Medulla oblongata (tissue), 1 donor: ENCODE results near the gene RNASE8.

Experiments
- DNase-seq: peaks from one replicate; pipeline ENCODE4 v3.0.0-alpha.2; 2015; ENCODE audit errors: extremely low spot score

RNASE8 gene

DNA sequence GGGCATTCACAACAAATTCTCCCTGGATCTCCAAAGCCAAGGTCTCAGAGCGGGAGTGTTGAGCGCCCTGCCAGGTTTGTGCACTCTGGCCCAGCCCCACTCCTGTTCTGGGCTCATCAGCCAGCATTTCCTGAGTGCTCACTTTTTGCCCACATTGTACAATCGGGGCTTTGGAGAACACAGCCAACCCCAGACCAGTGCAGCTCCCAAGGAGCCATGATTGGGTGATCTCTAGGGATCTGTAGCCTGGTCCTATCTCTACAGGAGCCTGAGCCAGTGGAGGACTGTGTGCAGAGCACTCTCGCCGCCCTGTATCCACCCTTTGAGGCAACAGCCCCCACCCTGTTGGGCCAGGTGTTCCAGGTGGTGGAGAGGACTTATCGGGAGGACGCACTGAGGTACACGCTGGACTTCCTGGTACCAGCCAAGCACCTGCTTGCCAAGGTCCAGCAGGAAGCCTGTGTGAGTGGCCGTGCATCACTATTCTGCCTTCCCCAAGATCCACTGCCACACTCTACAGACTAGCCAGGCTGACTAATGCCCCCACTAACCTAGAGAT is 15.2 kb downstream of the RNASE8 start:
- no peak for DNase-seq

DNA sequence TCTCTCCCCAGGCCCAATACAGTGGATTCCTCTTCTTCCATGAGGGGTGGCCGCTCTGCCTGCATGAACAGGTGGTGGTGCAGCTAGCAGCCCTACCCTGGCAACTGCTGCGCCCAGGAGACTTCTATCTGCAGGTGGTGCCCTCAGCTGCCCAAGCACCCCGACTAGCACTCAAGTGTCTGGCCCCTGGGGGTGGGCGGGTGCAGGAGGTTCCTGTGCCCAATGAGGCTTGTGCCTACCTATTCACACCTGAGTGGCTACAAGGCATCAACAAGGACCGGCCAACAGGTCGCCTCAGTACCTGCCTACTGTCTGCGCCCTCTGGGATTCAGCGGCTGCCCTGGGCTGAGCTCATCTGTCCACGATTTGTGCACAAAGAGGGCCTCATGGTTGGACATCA is 16.3 kb downstream of the RNASE8 start:
- no peak for DNase-seq

DNA sequence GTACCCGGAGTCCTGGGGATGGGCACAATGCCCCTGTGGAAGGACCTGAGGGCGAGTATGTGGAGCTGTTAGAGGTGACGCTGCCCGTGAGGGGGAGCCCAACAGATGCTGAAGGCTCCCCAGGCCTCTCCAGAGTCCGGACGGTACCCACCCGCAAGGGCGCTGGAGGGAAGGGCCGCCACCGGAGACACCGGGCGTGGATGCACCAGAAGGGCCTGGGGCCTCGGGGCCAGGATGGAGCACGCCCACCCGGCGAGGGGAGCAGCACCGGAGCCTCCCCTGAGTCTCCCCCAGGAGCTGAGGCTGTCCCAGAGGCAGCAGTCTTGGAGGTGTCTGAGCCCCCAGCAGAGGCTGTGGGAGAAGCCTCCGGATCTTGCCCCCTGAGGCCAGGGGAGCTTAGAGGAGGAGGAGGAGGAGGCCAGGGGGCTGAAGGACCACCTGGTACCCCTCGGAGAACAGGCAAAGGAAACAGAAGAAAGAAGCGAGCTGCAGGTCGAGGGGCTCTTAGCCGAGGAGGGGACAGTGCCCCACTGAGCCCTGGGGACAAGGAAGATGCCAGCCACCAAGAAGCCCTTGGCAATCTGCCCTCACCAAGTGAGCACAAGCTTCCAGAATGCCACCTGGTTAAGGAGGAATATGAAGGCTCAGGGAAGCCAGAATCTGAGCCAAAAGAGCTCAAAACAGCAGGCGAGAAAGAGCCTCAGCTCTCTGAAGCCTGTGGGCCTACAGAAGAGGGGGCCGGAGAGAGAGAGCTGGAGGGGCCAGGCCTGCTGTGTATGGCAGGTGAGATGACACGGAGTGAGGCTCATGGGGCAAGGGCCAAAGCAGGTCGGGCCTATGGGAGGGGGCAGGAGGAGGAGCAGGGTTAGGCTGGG is 17.0 kb downstream of the RNASE8 start:
- no peak for DNase-seq

DNA sequence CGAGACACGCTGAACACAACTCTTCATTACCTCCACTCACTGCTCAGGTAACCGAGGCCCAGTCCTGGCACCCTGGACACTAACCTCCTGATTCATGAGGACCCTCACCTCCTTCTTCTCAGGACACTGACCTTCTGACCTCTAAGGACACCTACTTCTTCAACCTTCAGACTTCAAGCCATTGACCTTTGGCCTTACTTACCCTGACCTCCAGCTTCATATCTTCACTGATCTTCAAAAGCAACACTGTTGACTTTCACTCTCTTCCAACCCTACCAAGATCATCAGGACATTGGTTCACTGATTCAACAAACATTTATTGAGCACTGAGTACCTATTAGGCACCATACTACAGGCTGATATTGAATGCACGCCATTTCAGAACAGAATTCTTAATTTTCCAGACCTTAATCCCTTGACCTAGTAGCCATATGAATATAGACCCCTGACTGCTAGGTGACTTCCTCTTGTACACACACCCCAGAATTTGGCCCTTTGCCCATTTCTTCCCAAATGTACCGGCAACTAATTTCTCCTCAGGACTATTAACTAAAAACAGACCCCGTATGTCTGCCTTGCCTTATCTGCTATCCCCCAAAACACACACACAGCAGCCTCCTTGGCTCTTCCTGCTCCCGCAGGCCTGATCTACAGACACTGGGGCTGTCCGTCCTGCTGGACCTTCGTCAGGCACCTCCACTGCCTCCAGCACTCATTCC is 18.3 kb downstream of the RNASE8 start:
- DNase-seq = no peak

DNA sequence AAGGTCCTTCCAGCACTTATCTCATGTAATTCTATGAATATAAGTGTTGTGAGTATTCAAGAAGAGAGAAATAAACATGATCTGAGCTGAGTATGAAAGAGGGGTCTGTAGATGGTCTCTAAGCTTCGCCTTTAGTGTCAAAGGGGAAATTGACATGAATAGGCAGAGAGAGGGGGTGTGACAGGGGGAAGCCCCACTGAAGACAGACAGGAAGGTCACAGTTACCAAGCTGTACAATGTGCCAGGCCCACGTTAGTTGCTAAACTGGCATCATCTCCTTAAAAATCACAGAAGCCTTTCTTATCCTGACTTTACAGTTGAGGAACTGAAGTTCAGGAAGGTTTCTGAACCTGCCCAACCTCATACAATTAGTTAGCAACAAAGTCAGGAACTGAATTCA is 20.1 kb downstream of the RNASE8 start:
- DNase-seq = no peak

DNA sequence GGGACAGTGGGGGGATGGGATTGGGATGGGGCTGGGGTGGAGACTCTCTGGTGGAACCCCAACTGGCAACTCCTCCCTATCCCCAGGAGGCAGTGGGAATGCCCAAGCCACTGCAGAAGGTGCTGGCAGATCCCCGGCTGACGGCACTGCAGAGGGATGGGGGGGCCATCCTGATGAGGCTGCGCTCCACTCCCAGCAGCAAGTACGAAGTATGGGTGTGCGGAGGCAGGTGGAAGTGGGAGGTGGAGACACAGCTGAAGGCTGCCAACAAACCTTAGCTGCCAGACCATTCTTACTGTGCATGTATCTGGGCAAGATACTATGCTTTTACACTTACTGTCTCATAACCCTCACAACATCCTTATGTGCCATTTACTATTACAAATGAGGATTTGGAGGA is 20.7 kb downstream of the RNASE8 start:
- no peak for DNase-seq

DNA sequence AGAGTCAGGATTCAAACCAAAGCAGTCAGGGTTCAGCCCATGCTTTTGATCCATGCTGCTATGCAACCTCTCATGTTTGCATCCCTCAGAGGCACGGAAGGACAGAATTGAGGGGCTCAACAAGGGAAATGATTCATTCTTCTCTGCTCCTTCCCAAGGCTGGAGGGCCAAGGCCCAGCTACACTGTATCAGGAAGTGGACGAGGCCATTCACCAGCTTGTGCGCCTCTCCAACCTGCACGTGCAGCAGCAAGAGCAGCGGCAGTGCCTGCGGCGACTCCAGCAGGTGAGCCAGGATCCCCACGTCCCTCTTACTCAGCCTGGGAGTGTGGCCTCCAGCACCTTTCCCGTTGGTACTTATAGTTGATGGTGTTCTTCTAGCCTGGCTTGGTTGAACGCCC is 21.1 kb downstream of the RNASE8 start:
- no peak for DNase-seq

DNA sequence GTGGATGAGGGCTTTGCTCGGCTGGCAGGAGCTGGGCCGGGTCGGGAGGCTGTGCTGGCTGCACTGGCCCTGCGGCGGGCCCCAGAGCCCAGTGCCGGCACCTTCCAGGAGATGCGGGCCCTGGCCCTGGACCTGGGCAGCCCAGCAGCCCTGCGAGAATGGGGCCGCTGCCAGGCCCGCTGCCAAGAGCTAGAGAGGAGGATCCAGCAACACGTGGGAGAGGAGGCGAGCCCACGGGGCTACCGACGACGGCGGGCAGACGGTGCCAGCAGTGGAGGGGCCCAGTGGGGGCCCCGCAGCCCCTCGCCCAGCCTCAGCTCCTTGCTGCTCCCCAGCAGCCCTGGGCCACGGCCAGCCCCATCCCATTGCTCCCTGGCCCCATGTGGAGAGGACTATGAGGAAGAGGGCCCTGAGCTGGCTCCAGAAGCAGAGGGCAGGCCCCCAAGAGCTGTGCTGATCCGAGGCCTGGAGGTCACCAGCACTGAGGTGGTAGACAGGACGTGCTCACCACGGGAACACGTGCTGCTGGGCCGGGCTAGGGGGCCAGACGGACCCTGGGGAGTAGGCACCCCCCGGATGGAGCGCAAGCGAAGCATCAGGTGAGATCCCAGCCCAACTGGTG is 24.0 kb downstream of the RNASE8 start:
- DNase-seq = no peak

DNA sequence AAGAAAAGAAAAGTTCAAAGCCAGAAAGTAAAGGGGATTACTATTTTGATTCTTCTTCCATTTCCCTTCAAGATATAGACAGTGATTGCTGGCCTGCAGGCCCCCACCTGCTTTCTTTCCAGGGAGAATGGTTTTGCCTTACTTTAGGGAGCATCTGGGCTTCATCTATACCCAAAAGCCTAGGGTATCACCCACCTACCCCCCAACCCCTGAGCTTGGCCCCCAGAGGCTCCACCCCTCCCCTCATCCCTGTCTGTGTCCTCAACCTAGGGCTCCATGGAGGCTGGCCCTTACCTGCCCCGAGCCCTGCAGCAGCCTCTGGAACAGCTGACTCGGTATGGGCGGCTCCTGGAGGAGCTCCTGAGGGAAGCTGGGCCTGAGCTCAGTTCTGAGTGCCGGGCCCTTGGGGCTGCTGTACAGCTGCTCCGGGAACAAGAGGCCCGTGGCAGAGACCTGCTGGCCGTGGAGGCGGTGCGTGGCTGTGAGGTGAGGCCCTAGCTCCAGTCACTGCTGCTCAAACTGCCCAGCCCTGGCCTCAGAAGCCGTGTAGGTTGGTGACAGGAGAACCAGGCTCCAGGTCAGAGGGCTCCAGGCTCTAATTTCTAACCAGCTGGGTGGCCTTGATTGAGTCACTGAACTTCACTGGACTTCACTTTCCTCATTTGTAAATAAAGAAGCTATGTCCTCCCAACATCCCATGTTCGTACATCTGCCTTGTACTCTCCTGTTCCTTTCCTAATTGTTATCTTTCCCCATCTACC is 26.1 kb downstream of the RNASE8 start:
- no peak for DNase-seq

DNA sequence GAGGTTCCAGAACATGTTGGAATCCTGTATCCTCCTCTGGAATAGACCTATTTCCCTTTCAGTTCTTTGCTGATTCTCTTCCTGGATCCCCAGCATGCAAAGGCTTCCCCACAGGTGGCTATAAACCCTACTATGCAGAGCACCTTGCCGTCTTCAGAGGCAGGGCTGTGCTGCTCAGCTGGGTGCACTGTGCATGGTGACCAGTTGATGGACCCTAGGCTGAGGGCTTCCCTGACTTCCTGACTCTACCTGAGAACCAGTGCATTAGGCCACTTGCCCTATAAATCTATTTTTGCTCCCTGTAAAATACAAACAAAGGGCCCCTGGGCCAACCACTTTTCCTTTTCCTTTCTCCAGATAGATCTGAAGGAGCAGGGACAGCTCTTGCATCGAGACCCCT is 26.8 kb downstream of the RNASE8 start:
- no peak for DNase-seq

DNA sequence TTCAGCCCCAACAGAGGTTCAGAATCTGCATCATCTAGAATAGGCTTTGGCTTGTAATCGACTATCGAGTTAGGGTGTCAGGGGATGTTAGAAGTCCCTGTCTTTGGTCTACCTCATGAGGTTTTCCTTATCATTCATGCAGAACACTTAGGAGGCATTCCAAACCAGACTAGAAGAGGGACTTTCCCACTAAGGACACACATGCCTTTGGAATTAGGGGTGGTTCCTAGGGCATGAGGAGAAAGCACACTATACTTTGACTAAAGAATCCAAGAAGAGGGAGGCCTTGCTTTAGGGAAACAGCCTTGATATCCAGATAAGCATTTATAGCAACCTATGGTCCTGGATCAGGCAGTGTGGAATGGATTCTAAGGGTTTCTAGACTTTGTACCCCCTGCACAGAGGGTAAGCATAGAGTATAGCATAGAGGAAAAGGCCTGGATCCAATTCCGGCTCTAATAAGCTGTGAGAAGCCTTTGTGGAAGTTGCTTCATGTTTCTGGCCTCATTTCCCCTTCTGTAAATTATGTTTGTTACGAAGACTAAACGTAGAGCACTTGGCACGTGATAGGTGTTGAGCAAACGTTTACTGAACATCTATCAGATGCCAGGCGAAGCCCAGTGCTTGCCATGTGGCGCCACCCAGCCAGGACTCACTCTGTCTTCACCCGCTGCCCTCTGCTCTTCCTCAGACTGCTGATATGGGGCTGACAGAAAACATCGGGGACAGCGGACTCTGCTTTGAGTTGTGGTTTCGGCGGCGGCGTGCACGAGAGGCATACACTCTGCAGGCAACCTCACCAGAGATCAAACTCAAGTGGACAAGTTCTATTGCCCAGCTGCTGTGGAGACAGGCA is 27.6 kb downstream of the RNASE8 start:
- DNase-seq = no peak

DNA sequence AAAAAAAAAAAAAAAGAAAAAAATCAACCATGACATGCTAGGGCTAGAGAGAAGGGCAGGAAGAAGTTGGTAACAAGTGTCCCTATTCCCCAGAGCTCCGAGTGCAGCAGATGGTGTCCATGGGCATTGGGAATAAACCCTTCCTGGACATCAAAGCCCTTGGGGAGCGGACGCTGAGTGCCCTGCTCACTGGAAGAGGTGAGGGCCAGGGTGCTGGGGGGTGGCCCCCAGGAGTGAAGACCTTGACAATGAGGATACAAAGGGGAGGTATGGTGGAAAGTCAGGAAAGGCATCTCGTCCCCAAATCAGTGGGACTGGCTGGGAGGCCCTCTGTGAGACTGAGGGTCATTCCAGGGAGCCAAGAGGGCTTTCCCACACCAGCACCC is 29.3 kb downstream of the RNASE8 start:
- DNase-seq = no peak

DNA sequence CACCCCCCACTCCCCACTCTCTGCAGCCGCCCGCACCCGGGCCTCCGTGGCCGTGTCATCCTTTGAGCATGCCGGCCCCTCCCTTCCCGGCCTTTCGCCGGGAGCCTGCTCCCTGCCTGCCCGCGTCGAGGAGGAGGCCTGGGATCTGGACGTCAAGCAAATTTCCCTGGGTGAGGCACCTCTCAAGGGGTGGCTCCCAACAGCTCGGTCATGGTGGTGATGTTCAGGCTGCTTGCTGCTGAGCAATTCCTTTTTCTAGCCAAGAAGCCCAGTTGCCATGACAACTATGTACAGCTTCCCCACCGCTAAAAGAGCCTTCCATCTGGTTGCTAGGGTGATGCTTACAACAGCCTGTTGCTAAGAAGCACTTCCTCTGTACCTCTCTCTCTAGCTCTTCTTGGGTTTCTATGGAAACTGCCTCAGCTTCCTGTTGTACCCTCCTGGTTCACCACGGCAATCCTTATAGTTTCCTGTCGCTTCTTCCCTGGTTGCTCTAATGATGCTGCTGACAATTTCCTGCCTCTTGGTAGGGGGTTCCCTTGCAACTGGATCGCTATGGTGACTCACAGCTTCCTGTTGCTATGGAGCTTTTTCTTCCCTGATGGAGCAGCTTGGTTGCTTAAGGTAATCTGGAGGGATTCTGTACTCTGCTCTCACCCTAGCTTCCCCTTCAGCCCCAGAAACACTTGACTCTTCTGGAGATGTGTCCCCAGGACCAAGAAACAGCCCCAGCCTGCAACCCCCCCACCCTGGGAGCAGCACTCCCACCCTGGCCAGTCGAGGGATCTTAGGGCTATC is 29.9 kb downstream of the RNASE8 start:
- DNase-seq = peak; percentile 59

DNA sequence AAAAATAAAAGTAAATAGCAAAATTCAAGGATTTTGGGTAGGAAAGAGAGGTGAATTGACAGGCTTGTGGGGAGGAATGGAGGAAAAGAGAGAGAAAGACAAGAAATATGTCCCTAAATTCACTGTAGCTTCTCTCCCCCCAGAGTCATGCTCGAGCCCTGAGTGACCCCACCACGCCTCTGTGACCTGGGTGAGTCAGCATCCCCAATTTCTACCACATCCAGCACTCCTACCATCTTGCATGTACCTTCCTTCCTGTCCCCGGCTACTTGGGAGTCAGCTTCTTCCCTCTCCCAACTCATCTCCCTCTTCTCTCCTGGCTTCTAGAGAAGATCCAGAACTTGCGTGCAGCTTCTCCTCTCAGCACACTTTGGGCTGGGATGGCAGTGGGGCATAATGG is 31.1 kb downstream of the RNASE8 start:
- DNase-seq = no peak

DNA sequence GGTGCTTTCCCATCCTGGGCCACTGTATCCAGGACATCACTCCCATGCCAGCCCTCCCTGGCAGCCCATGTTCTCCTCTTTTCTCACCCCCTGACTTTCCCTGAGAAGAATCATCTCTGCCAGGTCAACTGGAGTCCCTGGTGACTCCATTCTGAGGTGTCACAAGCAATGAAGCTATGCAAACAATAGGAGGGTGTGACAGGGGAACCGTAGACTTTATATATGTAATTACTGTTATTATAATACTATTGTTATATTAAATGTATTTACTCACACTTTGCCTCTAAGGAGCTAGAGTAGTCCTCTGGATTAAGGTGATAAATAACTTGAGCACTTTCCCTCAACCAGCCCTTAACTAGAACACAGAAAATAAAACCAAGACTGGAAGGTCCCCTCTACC is 31.6 kb downstream of the RNASE8 start:
- no peak for DNase-seq

DNA sequence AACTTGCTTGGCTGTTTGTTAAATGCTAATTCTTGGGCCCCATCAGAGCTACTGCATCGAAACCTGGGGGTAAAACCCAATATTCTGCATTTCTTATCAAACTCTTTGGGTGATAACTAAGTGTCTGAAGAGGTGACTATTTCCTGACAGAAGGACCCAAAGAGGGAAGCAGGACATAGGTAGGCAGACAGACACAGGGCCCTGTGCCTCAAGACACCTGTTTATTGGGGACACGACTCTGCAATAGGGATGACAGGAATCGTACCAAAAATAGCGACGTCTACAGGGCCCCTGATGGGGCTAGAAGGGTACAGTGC is 32.2 kb downstream of the RNASE8 start:
- no peak for DNase-seq

DNA sequence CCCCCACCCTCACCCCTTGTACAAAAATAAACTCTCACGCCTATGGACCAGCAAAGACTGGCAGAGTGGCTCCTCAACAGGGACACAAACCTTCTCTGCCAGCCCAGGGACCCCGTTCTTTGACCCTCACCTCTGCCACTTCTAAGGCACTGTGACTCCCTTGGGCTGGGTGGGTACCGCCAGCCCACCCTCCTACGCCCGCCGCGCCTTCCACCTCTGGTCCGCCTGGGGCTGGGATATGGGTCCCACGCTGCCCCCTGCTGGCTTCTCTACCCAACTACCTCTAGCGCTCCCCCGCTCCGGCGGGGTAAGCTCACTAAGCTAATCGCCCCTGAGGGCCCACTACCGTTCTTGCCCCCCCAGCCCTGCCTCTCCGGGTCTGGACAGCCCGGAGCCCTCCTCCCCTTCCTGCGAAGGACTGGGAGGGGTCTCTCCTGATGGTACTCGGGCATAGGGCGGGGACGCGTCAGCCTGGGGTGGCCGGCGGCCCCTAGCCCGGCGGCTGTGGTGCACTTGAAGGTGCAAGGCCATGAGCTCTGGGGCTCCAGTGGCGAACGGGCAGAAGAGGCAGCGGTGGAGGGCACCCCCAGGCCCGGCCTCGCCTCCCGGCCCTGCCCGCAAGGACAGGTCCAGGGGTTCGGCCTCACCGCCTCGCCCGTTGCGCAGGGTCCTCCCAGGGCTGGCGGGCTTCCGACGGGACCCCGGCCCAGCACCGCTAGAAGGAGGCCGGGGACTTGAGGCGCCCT is 32.7 kb downstream of the RNASE8 start:
- DNase-seq = no peak

DNA sequence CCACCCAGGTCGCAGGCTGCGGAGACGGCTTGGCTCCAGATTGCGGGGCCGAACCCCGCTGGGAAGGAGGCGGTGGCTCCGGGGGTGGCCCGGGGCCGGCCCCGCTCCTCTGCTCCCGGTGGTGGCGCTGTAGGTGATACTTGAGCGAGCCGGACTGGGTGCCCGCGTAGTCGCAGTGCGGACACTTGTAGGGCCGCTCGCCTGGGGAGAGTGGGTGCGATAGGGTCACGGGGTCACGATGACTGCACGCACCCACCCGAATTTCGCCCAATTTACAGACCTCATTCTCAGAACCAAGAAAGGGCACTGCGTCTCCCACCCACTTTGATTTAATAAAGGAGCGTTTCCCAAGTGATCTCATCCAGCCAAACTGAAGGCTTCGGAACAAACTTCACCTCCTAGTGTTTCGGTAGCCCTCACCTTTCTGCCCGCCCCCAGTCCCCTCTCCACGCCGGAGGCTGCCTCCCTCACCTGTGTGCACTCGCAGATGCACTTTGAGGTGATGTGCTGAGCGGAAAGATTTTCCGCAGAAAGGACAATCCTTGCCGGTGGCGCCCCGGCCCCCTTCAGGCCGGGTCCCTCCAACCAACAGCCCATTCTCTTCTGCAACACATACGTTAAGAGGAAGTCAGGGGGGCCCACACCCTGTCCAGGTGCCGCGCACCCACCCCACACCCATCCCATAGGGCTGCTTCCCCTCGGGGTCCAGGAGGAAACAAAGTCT is 33.5 kb downstream of the RNASE8 start:
- DNase-seq = no peak

DNA sequence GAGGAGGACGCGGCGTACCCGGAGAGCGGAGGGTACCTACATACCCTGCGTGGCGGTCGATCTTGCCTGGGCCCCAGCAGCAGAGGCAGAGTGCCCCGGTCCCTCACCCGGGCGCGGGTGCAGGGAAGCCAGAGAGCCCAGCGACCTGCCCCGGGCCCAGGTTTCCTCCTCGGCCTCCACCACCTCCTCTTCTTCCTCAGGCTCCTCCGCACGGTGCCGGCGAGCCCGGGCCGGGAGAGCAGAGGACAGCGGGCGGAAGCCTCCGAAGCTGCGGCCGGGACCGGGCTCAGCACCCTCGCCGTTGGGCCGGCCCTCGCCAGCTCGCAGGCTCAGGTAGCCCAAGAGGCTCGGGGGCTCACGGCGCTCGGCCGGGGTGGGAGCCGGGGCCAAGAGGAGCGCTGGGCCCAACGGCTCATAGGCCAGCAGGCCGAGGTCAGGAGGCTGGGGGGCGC is 34.2 kb downstream of the RNASE8 start:
- no peak for DNase-seq
